K562 (cell line): ENCODE measurements around the gene PRM2.

Experiments
- ARID1B ChIP-seq: fragments of 450-650 bp; IDR thresholded peaks from 2 replicates; pipeline ENCODE4 v1.6.1; 2016; ENCODE audit warnings: antibody characterized with exemption, mild to moderate bottlenecking, inconsistent platforms
- EP300 ChIP-seq: IDR thresholded peaks from 2 replicates; pipeline ENCODE4 v1.6.1; 2012; ENCODE audit warnings: low read length, improper control_type of control experiment
- MAFF ChIP-seq: IDR thresholded peaks from 2 replicates; pipeline ENCODE4 v1.6.1; 2012; ENCODE audit warnings: low read length, improper control_type of control experiment
- MXI1 ChIP-seq: IDR thresholded peaks from 2 replicates; pipeline ENCODE4 v1.6.1; 2011; ENCODE audit warnings: low read depth, mild to moderate bottlenecking, improper control_type of control experiment, low read length
- POLR2AphosphoS5 ChIP-seq: IDR thresholded peaks from 2 replicates; pipeline ENCODE4 v1.6.1; 2011; ENCODE audit warnings: mild to moderate bottlenecking, low read depth, low read length, moderate library complexity; ENCODE audit not compliant: control insufficient read depth, insufficient read depth
- POLR2H ChIP-seq: IDR thresholded peaks from 2 replicates; pipeline ENCODE4 v1.6.1; 2016; ENCODE audit warnings: missing genetic modification characterization, low read depth, mild to moderate bottlenecking, control low read depth, missing compliant biosample characterization, moderate library complexity
- RAD21 ChIP-seq, 2 experiments: fragments of 250-450 bp in 1 of 2; fragments of 450-650 bp in 1 of 2; sonication (Bioruptor Pico) in 1 of 2; formaldehyde crosslinking in 1 of 2; IDR thresholded peaks in 1 of 2; conservative IDR thresholded peaks in 1 of 2; 2 replicates each; pipeline versions ENCODE4 v1.4.0 to v1.8.0; 2020 to 2022; ENCODE audit warnings: mild to moderate bottlenecking in 2 of 2, moderate library complexity in 1 of 2
- TF ChIP-seq, protein P1 (sequence below): fragments of 450-650 bp; IDR thresholded peaks from 2 replicates; pipeline ENCODE4 v1.6.1; 2017; ENCODE audit warnings: mild to moderate bottlenecking, moderate library complexity
- TF ChIP-seq, protein P2 (sequence below): conservative IDR thresholded peaks from 2 replicates; pipeline ENCODE4 v1.6.1; 2011; ENCODE audit warnings: low read depth, mild to moderate bottlenecking, low read length; ENCODE audit not compliant: control insufficient read depth
- TF ChIP-seq, protein P3 (sequence below), 3 experiments: IDR thresholded peaks in 2 of 3; conservative IDR thresholded peaks in 1 of 3; 2 replicates each; pipeline ENCODE4 v1.5.1; 2011 to 2012; ENCODE audit warnings: low read length in 3 of 3, mild to moderate bottlenecking in 3 of 3, control low read depth in 2 of 3, improper control_type of control experiment in 1 of 3, inconsistent platforms in 1 of 3, low read depth in 1 of 3, mixed read lengths in 1 of 3, moderate library complexity in 1 of 3; ENCODE audit not compliant: insufficient read depth in 2 of 3
- TF ChIP-seq, protein P4 (sequence below): sonication (generic); formaldehyde crosslinking; IDR thresholded peaks from 2 replicates; pipeline ENCODE4 v1.8.1; 2023; ENCODE audit warnings: mild to moderate bottlenecking, missing genetic modification reagents

DNA sequence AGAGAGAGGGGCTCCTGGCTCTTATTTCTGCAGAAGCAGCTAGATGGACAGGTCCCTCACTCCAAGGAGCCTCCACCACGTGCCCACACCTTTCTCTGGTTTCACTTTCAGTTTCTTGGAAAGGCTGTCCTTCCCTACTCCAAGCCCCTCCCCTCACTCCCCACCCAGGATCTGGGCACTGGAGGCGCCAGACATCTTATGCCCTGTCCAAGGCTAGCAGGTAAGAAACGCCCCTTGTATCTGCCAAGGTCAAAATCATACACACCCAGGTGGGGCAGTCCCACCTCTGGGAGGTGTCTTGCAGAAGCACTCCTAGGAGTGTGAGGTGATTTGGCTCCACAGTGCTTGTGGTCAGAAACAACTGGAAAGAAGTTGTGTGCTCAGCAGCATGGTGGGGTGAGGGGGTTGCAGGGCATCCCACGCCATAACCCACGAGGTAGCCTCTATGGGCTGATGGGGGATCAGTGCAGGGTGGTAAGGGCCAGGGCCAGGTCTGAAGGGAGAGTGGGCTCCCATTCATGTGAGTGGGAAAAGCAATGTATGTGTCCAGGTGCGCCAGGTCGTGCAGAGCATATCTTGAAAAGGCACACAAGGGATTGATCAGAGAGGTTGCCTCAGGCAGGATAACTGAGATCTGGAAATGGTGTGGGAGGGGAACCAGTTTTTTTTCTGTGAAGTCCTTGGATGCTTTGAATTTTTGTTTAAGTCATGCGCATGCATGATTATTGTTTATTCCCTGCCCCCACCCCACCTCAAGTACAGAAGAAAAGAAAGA lies 36.6 kb upstream of the PRM2 start:
- TF ChIP-seq MAFF (no peak), POLR2AphosphoS5 (no peak), MXI1 (no peak), RAD21 (CRISPR knock-in tag; conservative IDR thresholded peaks at IDR 0.05 in 1 of 2, IDR thresholded peaks at IDR 0.05 in 1 of 2) (no peak), POLR2H (no peak), ARID1B (no peak), EP300 (no peak)
- TF ChIP-seq, protein P1, sequence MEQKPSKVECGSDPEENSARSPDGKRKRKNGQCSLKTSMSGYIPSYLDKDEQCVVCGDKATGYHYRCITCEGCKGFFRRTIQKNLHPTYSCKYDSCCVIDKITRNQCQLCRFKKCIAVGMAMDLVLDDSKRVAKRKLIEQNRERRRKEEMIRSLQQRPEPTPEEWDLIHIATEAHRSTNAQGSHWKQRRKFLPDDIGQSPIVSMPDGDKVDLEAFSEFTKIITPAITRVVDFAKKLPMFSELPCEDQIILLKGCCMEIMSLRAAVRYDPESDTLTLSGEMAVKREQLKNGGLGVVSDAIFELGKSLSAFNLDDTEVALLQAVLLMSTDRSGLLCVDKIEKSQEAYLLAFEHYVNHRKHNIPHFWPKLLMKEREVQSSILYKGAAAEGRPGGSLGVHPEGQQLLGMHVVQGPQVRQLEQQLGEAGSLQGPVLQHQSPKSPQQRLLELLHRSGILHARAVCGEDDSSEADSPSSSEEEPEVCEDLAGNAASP: no peak
- TF ChIP-seq, protein P2, sequence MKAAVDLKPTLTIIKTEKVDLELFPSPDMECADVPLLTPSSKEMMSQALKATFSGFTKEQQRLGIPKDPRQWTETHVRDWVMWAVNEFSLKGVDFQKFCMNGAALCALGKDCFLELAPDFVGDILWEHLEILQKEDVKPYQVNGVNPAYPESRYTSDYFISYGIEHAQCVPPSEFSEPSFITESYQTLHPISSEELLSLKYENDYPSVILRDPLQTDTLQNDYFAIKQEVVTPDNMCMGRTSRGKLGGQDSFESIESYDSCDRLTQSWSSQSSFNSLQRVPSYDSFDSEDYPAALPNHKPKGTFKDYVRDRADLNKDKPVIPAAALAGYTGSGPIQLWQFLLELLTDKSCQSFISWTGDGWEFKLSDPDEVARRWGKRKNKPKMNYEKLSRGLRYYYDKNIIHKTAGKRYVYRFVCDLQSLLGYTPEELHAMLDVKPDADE: no peak
- TF ChIP-seq, protein P3, sequence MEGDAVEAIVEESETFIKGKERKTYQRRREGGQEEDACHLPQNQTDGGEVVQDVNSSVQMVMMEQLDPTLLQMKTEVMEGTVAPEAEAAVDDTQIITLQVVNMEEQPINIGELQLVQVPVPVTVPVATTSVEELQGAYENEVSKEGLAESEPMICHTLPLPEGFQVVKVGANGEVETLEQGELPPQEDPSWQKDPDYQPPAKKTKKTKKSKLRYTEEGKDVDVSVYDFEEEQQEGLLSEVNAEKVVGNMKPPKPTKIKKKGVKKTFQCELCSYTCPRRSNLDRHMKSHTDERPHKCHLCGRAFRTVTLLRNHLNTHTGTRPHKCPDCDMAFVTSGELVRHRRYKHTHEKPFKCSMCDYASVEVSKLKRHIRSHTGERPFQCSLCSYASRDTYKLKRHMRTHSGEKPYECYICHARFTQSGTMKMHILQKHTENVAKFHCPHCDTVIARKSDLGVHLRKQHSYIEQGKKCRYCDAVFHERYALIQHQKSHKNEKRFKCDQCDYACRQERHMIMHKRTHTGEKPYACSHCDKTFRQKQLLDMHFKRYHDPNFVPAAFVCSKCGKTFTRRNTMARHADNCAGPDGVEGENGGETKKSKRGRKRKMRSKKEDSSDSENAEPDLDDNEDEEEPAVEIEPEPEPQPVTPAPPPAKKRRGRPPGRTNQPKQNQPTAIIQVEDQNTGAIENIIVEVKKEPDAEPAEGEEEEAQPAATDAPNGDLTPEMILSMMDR (IDR thresholded peaks at IDR 0.05 in 2 of 3, conservative IDR thresholded peaks at IDR 0.05 in 1 of 3; ENCODE audit: insufficient read depth in 2 of 3, low read depth in 1 of 3, low read length in 3 of 3): no peak
- TF ChIP-seq, protein P4, sequence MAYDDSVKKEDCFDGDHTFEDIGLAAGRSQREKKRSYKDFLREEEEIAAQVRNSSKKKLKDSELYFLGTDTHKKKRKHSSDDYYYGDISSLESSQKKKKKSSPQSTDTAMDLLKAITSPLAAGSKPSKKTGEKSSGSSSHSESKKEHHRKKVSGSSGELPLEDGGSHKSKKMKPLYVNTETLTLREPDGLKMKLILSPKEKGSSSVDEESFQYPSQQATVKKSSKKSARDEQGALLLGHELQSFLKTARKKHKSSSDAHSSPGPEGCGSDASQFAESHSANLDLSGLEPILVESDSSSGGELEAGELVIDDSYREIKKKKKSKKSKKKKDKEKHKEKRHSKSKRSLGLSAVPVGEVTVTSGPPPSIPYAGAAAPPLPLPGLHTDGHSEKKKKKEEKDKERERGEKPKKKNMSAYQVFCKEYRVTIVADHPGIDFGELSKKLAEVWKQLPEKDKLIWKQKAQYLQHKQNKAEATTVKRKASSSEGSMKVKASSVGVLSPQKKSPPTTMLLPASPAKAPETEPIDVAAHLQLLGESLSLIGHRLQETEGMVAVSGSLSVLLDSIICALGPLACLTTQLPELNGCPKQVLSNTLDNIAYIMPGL (CRISPR knock-in tag): no peak
